ENCODE data around the gene NUPR1. TPM values are rescaled to one million over a fixed set of nuclear protein-coding genes. Genes with fewer than 3 reads are reported as not detected.

Gene NUPR1
- total RNA-seq, 1 experiment from 2014 or later: 2.2 TPM

DNA sequence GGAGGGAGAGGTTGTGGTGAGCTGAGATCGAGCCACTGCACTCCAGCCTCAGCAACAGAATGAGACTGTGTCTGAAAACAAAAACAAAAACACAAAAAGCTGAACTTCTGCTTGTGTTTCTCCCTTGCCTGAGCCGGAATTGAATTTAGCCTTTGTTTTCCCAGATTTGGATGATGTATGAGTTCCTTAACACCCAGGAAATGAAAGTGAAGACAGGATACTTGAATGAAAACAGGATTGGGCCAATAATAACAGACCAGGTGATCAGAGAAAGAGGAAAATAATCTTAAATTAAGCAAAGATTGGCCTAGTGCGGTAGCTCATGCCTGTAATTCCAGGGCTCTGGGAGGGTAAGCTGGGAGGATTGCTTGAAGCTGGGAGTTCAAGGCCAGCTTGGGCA is 1.6 kb upstream of the NUPR1 start:
- no peak overlapping the region for H3K27ac ChIP-seq (ENCODE audit: low read depth, low read length)
- no TSS peak for BruUV-seq (replicated peaks)
- intact Hi-C loops (cut with micrococcal nuclease): no loop called here
- no peaks in the 10 kb centered on the region for H3K79me2 ChIP-seq (ENCODE audit: insufficient read depth, low read length)
- H3K9ac ChIP-seq (ENCODE audit: low read length): no peak overlapping the region
- H3K4me1 ChIP-seq (ENCODE audit: control insufficient read depth in 1 of 2, insufficient read depth in 2 of 2, low read length in 2 of 2): no peaks in the 10 kb centered on the region
- H3K4me3 ChIP-seq (replicated peaks in 1 of 2; ENCODE audit: low read depth in 1 of 2, low read length in 2 of 2): no peak overlapping the region
- TF ChIP-seq SRF (IDR thresholded peaks at IDR 0.05; ENCODE audit: low read depth): no peak
- TF ChIP-seq, protein P1, sequence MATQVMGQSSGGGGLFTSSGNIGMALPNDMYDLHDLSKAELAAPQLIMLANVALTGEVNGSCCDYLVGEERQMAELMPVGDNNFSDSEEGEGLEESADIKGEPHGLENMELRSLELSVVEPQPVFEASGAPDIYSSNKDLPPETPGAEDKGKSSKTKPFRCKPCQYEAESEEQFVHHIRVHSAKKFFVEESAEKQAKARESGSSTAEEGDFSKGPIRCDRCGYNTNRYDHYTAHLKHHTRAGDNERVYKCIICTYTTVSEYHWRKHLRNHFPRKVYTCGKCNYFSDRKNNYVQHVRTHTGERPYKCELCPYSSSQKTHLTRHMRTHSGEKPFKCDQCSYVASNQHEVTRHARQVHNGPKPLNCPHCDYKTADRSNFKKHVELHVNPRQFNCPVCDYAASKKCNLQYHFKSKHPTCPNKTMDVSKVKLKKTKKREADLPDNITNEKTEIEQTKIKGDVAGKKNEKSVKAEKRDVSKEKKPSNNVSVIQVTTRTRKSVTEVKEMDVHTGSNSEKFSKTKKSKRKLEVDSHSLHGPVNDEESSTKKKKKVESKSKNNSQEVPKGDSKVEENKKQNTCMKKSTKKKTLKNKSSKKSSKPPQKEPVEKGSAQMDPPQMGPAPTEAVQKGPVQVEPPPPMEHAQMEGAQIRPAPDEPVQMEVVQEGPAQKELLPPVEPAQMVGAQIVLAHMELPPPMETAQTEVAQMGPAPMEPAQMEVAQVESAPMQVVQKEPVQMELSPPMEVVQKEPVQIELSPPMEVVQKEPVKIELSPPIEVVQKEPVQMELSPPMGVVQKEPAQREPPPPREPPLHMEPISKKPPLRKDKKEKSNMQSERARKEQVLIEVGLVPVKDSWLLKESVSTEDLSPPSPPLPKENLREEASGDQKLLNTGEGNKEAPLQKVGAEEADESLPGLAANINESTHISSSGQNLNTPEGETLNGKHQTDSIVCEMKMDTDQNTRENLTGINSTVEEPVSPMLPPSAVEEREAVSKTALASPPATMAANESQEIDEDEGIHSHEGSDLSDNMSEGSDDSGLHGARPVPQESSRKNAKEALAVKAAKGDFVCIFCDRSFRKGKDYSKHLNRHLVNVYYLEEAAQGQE (IDR thresholded peaks at IDR 0.05; ENCODE audit: low read depth): no peak
- DNase-seq (ENCODE audit: low read depth, low spot score): no peak
- no peak for ATAC-seq
- H3K9me2 ChIP-seq (ENCODE audit: insufficient read depth): no peaks in the 10 kb centered on the region
- RAD21 ChIA-PET (ENCODE audit: low non-redundant PET in 1 of 2, low total read pairs in 2 of 2, uncharacterized antibody in 2 of 2, unreplicated experiment in 2 of 2): no interaction called here
- POLR2A ChIA-PET: no interaction called here
- CTCF ChIA-PET: no interaction called here
- no peaks in the 10 kb centered on the region for H4K20me1 ChIP-seq (ENCODE audit: insufficient read depth)
- no peaks in the 10 kb centered on the region for H3K9me3 ChIP-seq (ENCODE audit: control insufficient read depth in 1 of 2, insufficient read depth in 1 of 2, low read depth in 1 of 2, low read length in 2 of 2)
- H3K4me2 ChIP-seq (ENCODE audit: low read length): no peak overlapping the region
- H3K27me3 ChIP-seq (ENCODE audit: insufficient read depth, low read length): no peaks in the 10 kb centered on the region
- no peak overlapping the region for H2AFZ ChIP-seq (ENCODE audit: low read depth, low read length, poor library complexity, severe bottlenecking)
- no peaks in the 10 kb centered on the region for H3K36me3 ChIP-seq (ENCODE audit: control insufficient read depth in 1 of 2, insufficient read depth in 2 of 2, low read length in 2 of 2)

DNA sequence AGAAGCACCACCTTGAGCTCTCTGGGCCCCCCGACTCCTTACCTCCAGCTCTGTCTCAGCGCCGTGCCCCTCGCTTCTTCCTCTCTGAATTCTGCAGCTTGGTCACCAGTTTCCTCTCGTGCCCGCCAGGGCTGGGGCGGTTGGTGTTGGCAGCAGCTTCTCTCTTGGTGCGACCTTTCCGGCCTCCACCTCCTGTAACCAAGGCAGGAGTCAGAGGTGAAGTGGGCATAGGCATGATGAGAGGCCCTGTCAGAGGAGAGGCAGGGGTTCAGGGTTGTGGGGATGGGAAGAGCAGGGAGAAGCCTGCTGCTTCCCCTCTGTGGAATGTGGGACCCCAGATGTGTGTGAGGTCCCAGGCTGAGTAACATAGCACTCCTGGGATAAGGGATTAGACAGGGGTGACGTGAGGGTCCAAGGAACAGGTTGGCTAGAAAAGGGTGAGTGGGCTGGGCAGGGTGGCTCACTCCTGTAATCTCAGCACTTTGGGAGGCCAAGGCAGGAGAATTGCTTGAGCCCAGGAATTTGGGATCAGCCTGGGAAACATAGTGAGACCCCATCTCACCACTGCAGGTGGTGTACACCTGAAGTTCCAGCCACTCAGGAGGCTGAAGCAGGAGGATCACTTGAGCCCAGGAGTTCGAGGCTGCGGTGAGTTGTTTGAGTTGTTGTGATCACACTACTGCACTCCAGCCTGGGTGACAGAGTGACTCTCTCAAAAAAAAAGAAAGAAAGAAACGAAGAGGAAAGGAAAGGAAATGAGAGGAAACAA is 626 bp downstream of the NUPR1 start:
- peaks cover 0 to 3% of the 10 kb centered on the region in 2 experiments; a peak in 1 of 4 replicates for H3K4me1 ChIP-seq (ENCODE audit: control insufficient read depth in 1 of 2, insufficient read depth in 2 of 2, low read length in 2 of 2)
- no peaks in the 10 kb centered on the region for H3K9me3 ChIP-seq (ENCODE audit: control insufficient read depth in 1 of 2, insufficient read depth in 1 of 2, low read depth in 1 of 2, low read length in 2 of 2)
- no peaks in the 10 kb centered on the region for H3K36me3 ChIP-seq (ENCODE audit: control insufficient read depth in 1 of 2, insufficient read depth in 2 of 2, low read length in 2 of 2)
- H3K79me2 ChIP-seq (ENCODE audit: insufficient read depth, low read length): no peaks in the 10 kb centered on the region
- no TSS peak for BruUV-seq (replicated peaks)
- intact Hi-C loops (cut with micrococcal nuclease): no loop called here
- H3K27ac ChIP-seq (ENCODE audit: low read depth, low read length): no peak overlapping the region
- POLR2A ChIA-PET: no interaction called here
- TF ChIP-seq ZNF274 (IDR thresholded peaks at IDR 0.05; ENCODE audit: low read depth, low read length) (no peak), ZFX (IDR thresholded peaks at IDR 0.05) (no peak), EZH2phosphoT487 (IDR thresholded peaks at IDR 0.05; ENCODE audit: borderline replicate concordance) (no peak)
- TF ChIP-seq, protein P1 (IDR thresholded peaks at IDR 0.05; ENCODE audit: low read depth): no peak
- H3K9me2 ChIP-seq (ENCODE audit: insufficient read depth): no peaks in the 10 kb centered on the region
- no peak overlapping the region for H3K4me2 ChIP-seq (ENCODE audit: low read length)
- H3K4me3 ChIP-seq (replicated peaks in 1 of 2; ENCODE audit: low read depth in 1 of 2, low read length in 2 of 2): no peak overlapping the region
- CTCF ChIA-PET: no interaction called here
- no peak overlapping the region for H2AFZ ChIP-seq (ENCODE audit: low read depth, low read length, poor library complexity, severe bottlenecking)
- ATAC-seq: no peak
- RAD21 ChIA-PET (ENCODE audit: low non-redundant PET in 1 of 2, low total read pairs in 2 of 2, uncharacterized antibody in 2 of 2, unreplicated experiment in 2 of 2): no interaction called here
- H4K20me1 ChIP-seq (ENCODE audit: insufficient read depth): no peaks in the 10 kb centered on the region
- H3K27me3 ChIP-seq (ENCODE audit: insufficient read depth, low read length): no peaks in the 10 kb centered on the region
- H3K9ac ChIP-seq (ENCODE audit: low read length): no peak overlapping the region
- no peak for DNase-seq (ENCODE audit: low read depth, low spot score)

Data from HCT116 (cell line).